HG02798 (cell line): ENCODE data around the gene PCDHGC4.

Experiments used
- ATAC-seq: cut with Tn5 transposase; IDR thresholded peaks from one replicate; pipeline ENCODE4 v1.9.1; 2021; ENCODE audit warnings: mild to moderate bottlenecking; ENCODE audit not compliant: unreplicated experiment, poor library complexity

PCDHGC4 gene

DNA sequence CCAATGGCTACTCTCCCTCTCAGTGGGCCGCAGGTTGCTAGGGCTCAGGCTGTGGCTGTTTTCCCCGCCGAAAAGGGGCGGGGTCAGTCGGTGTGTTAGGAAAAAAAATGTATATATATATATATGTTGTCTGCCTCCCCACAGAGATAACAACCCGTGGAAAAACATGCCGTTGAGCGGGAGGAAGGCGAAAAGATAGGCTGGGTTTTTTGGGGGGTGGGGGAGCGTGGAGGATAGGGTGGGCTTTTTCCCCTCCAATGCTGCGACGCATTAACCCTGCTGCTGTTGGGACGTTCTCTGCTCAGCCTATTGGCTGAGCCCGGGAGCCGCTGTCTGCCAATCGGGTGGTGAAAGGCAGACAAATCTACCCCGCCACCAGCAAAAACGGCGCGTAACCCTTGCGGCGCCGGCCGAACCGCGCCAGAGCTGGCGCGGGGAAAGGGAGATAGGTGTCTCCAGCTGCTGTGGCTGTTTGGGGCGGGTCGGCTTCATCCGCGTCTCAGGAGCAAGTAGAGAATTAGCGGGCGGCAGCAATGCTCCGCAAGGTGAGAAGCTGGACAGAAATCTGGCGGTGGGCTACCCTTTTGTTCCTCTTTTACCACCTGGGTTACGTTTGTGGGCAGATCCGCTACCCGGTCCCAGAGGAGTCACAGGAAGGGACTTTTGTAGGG lies at the start of gene PCDHGC4:
Gene PCDHGC4, plus strand, starts transcription at position 390 of the 671 bp plus-strand sequence. Its CDS starts 144 bp downstream, at position 534.
- ATAC-seq, result peak; percentile 74

DNA sequence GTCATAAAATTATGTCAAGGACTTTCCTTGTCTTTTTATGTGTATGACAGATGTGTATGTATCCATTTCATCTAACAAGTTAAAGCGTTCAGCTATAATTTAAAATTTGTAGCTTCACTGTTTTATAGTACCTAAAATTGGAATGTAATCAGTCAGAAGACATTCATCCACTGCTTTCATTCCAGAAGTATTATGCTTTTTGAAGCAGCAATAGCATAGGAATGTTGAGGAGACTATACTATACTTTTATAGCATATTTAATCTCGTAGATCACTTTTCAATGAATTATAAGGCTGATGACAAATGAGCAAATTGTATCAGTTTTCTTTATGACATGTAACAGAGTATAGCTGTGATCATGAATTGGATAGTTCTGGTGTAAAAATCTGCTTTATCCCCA lies 47.6 kb upstream of the PCDHGC4 start:
- no peak for ATAC-seq

DNA sequence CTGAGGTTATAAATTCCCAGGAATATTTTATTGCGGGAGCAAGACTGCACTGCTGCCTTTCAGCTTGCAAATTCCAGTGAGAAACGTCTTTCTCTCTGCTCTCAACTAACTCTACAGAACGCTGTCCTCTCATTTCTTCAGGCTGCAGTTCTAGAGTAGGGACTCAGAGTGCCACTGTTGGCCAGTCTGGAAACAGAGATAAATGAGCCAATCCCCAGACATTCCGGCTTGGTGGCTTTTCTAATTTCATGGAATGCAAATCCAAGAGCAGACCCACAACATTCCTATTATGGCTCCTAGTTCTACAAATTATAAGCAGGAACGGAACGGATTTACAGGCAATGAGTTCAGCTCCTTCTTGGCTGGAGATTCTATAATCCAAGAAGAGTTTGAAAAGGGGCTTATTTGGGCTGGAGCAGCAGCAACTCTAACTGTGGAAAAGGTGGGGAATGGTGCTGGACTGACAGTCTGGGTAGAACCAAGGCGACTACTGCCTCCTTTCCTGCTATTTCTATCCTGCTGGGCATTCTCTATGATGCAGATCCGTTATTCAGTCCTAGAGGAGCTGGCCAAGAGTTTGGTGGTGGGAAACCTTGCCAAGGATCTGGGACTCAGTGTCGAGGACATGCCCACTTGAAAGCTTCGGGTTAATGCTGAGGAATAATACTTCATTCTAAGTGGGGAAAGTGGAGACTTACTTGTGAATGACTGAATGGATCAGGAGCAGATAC lies 45.3 kb upstream of the PCDHGC4 start:
- no peak for ATAC-seq

DNA sequence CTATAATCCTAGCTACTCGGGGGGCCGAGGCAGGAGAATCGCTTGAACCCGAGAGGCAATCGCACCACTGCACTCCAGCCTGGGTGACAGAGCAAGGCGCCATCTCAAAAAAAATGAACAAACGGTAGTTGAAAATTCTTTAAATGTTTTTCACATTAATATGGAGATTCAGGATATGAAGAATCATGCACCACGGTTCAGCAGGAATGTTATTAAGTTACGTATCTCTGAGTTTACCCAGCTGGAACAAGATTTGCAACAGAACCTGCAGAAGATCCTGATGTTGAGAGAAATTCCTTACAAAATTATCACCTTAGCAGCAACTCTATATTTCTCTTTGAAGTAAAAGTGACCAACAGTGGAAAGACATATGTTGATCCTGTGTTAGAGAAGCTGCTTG lies 44.5 kb upstream of the PCDHGC4 start:
- ATAC-seq, result no peak

DNA sequence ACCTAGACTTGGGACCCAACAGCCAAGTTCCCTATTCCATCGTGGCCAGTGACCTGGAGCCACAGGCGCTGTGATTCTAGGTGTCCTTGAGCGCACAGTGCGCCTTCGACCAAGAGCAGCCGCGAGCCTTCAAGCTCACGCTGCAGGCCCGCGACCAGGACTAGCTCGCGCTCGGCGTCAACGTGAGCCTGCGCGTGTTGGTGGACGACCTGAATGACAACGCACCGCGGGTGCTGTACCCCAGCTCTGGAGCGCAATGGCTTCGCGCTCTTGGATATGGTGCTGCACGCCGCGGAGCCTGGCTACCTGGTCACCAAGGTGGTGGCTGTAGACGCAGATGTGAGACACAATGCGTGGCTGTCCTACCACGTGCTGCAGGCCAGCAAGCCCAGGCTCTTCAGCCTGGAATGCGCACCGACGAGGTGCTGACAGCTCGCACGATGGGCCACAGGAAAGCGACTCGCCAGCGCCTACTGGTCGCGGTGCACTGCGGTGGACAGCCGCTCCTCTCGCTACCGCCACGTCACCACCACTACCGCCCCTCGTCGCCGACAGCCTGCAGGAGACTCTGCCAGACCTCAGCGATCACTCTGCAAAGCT lies 43.2 kb upstream of the PCDHGC4 start:
- ATAC-seq, result no peak

DNA sequence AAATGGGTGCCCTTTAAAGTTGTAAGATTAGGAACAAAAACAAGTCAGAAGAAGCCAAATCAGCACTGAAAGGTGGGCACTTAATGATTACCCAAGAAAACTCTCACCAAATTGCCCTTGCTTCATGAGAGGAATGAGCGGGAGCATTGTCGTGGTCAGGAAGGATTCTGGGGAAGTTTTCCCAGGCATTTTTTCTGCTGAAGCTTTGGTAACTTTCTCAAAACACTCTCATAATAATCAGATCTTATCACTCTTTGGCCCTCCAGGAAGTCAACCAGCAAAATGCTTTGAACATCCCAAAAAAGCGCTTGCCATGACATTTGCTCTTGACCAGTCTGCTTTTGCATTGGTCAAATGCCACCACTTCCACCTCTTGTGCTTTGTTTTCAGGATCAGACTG lies 19.5 kb upstream of the PCDHGC4 start:
- ATAC-seq, result no peak

DNA sequence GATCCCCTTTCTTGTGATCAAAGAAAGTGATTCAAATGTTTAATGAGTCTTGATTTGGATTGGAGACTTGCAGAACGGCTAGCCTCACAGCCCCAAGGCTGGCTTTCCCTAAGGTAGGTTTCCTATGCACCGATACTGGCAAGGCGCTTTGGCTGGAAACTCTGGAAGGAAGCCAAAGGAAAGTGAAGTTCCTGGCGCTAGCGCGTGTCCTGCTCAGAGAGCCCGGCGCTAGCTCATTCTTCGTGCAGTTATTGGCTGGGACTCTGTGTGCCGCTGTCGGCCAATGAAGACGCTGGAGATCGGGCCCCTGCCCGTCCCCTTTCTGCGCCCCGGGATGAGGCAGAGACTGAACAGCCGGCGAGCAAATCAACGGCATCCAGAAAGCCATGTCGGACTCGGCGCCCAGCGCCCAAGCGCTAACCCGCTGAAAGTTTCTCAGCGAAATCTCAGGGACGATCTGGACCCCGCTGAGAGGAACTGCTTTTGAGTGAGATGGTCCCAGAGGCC lies 9.2 kb upstream of the PCDHGC4 start, which contains the start of gene PCDHGC3:
Gene PCDHGC3, plus strand, starts transcription at position 342 of the 507 bp plus-strand sequence. Its CDS starts 151 bp downstream, at position 493.
- ATAC-seq, result peak; percentile 99

DNA sequence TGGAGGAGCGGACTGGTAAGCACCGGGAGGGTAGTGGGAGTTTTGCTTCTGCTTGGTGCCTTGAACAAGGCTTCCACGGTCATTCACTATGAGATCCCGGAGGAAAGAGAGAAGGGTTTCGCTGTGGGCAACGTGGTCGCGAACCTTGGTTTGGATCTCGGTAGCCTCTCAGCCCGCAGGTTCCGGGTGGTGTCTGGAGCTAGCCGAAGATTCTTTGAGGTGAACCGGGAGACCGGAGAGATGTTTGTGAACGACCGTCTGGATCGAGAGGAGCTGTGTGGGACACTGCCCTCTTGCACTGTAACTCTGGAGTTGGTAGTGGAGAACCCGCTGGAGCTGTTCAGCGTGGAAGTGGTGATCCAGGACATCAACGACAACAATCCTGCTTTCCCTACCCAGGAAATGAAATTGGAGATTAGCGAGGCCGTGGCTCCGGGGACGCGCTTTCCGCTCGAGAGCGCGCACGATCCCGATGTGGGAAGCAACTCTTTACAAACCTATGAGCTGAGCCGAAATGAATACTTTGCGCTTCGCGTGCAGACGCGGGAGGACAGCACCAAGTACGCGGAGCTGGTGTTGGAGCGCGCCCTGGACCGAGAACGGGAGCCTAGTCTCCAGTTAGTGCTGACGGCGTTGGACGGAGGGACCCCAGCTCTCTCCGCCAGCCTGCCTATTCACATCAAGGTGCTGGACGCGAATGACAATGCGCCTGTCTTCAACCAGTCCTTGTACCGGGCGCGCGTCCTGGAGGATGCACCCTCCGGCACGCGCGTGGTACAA lies 8.5 kb upstream of the PCDHGC4 start:
- ATAC-seq, result peak; percentile 22

DNA sequence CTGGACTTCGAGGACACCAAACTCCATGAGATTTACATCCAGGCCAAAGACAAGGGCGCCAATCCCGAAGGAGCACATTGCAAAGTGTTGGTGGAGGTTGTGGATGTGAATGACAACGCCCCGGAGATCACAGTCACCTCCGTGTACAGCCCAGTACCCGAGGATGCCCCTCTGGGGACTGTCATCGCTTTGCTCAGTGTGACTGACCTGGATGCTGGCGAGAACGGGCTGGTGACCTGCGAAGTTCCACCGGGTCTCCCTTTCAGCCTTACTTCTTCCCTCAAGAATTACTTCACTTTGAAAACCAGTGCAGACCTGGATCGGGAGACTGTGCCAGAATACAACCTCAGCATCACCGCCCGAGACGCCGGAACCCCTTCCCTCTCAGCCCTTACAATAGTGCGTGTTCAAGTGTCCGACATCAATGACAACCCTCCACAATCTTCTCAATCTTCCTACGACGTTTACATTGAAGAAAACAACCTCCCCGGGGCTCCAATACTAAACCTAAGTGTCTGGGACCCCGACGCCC lies 7.7 kb upstream of the PCDHGC4 start:
- ATAC-seq, result no peak

DNA sequence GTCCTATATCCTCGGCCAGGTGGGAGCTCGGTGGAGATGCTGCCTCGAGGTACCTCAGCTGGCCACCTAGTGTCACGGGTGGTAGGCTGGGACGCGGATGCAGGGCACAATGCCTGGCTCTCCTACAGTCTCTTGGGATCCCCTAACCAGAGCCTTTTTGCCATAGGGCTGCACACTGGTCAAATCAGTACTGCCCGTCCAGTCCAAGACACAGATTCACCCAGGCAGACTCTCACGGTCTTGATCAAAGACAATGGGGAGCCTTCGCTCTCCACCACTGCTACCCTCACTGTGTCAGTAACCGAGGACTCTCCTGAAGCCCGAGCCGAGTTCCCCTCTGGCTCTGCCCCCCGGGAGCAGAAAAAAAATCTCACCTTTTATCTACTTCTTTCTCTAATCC lies 7.0 kb upstream of the PCDHGC4 start:
- no peak for ATAC-seq

DNA sequence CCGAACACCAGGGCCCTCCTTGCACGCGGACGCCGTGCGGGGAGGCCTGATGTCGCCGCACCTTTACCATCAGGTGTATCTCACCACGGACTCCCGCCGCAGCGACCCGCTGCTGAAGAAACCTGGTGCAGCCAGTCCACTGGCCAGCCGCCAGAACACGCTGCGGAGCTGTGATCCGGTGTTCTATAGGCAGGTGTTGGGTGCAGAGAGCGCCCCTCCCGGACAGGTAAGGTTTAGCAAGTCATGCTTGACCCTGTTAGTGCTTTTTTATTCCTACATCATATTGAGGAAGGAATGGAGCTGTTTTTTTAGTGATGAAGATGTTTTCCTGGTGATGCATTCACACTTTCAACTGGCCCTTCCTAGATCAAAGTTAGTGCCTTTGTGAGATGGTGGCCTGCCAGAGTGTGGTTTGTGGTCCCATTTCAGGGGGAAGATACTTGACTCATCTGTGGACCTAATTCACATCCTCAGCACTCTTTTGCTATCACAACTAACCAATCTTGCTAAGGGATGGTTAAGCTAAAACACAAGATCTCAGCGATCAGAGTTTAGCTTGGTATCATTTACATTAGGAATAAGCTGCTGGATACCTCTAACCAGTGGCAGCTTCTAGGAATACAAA lies 6.4 kb upstream of the PCDHGC4 start:
- no peak for ATAC-seq

DNA sequence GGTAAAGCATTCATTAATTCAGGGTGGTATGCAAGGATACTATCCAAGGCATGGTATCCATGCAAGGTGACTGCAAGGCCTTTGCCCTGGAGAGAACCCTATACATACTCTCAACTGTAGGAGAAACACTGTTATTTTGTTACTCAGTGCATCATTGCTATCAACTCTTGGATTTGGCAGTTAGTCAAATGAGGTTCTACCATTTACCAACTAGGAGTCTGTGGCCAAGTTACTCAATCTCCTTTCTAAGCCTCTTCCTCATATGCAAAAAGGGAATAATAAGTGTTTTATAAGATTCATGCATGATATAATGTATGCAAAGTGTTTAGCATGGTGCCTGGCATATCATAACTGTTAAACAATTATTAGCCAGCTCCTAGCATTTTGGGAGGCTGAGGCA lies 5.1 kb upstream of the PCDHGC4 start:
- no peak for ATAC-seq

DNA sequence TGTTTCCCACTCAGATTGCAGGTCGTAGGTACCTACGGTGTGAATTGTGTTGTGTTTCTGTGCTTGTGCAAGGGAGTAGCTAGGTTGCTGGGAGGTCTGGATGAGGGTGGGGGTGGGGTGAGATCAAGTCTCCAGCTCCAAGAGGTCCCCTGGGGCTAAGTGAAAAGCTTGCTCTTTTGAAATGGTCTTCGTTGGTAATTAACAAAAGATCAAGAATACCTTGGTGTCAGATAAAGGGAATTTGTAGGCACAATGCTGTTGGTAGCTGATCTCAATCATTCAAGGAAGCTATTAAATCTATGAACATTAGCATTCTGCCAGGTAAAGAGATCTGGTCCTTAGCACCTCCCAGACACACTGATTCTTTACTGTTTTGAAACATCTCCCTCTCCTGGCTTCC lies 928 bp upstream of the PCDHGC4 start:
- ATAC-seq, result no peak

DNA sequence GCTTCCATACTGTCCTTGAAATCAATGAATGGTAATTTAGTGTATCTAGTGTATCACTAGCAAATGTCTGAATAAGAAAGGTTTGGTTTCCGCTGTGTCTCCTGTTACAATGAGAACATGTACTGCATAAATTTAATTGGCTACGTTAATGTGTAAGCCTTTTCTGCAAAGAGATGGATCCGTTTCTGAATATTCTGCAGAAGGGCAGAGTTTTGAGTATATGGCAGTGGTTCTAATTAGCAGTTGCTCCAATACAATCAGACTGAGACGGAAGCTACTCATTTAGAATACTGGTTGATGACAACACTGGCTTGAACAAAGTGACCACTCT lies 555 bp upstream of the PCDHGC4 start:
- no peak for ATAC-seq

DNA sequence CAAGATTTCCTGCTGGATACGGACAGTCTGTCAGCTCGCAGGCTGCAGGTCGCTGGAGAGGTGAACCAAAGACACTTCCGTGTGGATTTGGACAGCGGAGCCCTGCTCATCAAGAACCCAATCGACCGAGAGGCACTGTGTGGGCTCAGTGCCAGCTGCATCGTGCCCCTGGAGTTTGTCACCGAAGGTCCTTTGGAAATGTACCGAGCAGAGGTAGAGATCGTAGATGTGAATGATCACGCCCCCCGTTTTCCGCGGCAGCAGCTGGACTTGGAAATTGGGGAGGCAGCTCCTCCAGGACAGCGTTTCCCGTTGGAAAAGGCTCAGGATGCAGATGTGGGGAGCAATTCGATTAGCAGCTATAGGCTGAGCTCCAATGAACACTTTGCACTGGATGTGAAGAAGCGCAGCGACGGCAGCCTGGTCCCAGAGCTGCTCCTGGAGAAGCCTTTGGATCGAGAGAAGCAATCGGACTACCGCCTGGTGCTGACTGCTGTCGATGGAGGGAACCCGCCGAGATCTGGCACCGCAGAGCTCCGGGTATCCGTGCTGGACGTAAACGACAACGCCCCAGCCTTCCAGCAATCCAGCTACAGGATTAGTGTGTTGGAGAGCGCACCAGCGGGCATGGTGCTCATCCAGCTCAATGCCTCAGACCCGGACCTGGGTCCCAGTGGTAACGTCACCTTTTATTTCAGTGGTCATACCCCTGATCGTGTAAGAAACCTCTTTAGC lies 658 bp downstream of the PCDHGC4 start:
- ATAC-seq, result no peak

DNA sequence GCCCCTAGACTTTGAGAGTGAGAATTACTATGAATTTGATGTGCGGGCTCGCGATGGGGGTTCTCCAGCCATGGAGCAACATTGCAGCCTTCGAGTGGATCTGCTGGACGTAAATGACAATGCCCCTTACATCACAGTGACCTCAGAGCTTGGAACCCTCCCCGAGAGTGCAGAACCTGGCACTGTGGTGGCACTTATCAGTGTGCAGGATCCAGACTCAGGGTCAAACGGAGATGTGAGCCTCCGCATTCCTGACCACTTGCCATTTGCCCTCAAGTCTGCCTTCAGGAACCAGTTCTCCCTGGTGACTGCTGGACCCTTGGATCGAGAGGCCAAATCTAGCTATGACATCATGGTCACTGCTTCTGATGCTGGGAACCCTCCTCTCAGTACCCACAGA lies 1.3 kb downstream of the PCDHGC4 start:
- no peak for ATAC-seq

DNA sequence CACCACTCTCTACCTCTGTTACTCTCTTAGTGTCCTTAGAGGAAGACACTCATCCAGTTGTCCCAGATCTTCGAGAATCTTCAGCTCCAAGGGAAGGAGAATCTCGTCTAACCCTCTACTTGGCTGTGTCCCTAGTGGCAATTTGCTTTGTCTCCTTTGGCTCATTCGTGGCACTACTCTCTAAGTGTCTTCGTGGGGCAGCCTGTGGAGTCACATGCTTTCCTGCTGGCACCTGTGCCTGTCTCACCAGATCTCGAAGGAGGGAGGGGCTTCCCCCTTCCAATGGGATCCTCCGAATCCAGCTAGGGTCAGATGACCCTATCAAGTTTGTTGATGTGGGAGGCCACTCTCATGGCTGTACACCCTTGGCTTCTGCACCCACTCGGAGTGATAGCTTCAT lies 2.3 kb downstream of the PCDHGC4 start:
- ATAC-seq, result no peak

DNA sequence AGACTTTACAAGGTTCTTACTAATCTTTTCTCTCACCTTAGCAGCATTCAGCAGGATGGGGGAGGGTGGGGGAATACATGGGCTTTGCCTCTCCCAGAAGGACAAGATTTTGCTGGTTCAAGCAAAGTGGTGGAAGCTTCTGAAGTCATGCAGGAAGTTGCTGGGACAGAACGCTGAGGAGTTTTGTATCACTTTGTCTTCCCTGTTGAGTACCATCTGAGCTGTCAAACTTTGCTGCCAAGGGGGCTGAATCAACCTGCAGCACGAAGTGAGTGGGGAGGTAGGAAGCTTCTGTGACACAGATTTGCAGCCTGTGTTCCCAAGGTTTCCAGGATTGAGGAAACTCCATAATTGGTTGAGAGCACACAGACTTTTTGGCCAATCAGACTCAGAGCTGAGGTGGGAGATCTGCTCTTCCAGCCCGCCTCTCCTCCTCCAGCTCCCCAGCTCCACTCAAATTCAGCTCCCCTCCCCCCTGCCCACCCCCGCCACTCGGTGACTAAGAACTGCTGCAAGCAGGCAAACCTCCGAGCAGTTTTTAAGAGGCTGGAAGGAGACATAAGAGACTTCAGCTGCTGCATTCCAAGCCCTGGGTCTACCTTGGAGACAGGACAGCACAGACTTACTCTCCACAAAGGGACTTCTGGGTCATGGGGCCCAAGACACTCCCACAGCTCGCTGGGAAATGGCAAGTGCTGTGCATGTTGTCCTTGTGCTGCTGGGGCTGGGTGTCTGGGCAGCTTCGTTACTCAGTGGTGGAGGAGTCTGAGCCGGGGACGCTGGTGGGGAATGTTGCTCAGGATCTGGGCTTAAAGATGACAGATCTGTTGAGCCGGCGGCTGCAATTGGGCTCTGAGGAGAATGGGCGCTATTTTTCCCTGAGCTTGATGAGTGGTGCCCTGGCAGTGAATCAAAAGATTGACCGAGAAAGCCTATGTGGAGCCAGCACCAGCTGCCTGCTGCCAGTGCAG lies 4.0 kb downstream of the PCDHGC4 start, which contains the start of gene PCDHGC5:
Gene PCDHGC5, plus strand, starts transcription at position 491 of the 971 bp plus-strand sequence. Its CDS starts 160 bp downstream, at position 651.
- ATAC-seq, result no peak
